GM21619 (cell line): ENCODE results near the gene GREB1.
A peak's percentile ranks its signal among the peaks of the same experiment; 100 is the strongest.

Experiments
- ATAC-seq: cut with Tn5 transposase; IDR thresholded peaks from one replicate; pipeline ENCODE4 v1.9.1; 2021; ENCODE audit not compliant: unreplicated experiment

Gene GREB1

DNA sequence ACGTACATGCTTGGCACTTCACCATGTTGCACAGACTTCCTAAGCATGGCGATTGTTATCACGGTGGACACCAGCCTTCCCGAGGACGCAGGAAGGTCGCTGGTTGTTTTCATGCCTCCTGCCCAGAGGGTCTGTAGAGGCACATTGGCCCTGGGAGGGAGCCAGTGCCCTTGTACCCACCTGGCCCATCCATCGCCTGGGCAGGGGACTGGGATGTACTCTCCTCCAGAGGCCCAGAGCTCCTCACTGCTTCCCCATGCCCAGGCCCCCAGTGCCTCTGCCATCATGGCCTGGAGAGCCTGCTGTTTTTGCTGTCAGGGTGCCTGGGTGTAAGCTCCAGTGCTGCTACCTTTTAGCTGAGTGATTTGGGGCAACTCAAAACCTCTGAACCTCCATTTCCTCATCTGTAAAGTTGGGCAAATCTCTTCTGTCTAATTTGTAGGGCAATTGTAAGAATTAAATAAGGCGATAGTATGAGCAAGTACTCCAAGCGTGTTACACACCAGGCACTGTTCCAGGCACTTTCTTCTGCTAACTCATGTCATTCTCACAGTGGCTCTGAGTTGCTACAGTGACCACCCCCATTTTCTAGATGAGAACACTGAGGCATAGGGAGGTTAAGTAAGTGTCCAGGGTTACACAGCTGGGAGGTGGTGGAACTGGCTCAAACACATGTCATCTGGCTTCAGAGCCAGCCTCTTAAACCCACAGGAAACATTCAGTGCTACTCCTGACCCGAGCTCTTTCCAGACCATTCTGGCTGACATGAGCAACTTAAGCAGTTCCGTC, 45.3 kb downstream of the GREB1 start:
- no peak for ATAC-seq

DNA sequence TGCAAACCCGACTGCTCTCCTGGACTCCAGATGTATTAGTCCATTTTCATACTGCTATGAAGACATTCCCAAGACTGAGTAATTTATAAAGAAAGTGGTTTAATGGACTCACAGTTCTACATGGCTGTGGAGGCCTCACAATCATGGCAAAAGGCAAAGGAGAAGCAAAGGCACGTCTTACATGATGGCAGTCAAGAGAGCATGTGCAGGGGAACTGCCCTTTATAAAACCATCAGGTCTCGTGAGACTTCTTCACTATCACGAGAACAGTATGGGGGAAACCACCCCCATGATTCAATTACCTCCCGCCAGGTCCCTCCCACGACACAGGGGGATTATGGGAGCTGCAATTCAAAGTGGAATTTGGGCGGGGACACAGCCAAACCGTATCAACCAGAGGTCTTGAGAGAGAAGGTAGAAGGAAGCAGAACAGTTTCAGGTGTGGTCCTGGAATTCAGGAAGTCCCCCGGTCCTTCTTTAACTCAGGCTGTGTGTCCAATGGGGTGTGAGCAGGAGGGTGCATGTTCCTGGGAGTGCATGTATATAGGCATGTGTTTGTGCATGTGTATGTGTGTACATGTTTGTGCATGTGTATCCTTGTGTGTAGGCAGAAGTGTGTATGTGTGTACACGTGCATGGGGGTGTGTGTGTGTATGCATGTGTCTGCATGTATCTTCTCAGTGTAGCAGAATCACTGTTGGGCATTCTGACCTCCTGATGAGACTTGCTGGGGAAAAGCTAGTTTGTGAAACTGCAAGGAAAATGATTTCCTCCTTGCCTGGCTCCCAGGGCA, 46.2 kb downstream of the GREB1 start:
- no peak for ATAC-seq

DNA sequence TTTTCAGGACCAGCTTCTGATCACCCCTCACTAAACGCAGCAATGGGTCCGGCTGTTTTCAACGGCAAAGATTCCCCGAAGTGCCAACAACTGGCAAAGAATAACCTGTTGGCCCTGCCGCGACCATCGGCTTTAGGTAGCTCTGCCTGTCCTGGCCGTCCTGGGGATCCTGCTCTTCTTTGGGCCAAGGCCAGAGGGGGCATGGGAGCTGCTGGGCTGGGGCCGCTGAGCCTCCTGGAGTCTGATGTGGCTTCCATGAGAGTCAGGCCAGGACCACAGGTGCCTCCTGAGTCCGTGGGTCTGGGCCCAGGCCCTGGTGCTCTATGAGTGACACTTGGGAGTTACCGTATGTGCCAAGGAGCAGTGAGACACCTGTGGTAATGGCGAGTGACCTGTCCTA, 46.9 kb downstream of the GREB1 start:
- ATAC-seq: no peak

- ATAC-seq: no peak
Measured at GRCh38 chr2:11581124-11581796, 47.4 kb downstream of the GREB1 start.

- no peak for ATAC-seq
Measured at GRCh38 chr2:11581797-11582611, 48.2 kb downstream of the GREB1 start.

GRCh38 chr2:11582612-11582861, 48.7 kb downstream of the GREB1 start:
- ATAC-seq: no peak

- no peak for ATAC-seq
Measured at GRCh38 chr2:11582862-11583752, 49.3 kb downstream of the GREB1 start.

- ATAC-seq: peak; percentile 85
Measured at GRCh38 chr2:11583840-11584524, 50.1 kb downstream of the GREB1 start.

- no peak for ATAC-seq
Measured at GRCh38 chr2:11584525-11585056, 50.7 kb downstream of the GREB1 start.

- no peak for ATAC-seq
Measured at GRCh38 chr2:11585071-11585470, 51.2 kb downstream of the GREB1 start.

- ATAC-seq: no peak
Measured at GRCh38 chr2:11588228-11589110, 54.6 kb downstream of the GREB1 start.

GRCh38 chr2:11589316-11589940, 55.6 kb downstream of the GREB1 start:
- ATAC-seq: no peak

DNA sequence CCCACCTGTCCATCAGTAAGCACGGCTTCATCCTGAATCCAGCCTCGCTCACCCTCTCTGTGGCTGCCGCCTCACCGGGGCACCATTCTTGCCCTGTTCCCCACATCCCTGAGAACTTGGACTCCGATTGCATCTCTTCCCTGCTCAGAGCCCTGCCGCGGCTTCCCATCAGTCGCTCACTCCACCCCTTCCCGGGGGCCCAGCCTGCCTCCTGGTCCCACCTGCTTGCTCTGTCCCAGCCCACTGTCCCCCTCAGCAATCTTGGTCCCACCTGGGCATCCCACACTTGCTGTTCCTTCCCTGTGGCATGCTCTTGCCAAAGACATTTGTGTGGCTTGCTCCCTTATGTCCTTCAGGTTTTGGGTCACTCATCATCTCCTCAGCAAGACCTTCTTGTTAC, 56.3 kb downstream of the GREB1 start:
- no peak for ATAC-seq

DNA sequence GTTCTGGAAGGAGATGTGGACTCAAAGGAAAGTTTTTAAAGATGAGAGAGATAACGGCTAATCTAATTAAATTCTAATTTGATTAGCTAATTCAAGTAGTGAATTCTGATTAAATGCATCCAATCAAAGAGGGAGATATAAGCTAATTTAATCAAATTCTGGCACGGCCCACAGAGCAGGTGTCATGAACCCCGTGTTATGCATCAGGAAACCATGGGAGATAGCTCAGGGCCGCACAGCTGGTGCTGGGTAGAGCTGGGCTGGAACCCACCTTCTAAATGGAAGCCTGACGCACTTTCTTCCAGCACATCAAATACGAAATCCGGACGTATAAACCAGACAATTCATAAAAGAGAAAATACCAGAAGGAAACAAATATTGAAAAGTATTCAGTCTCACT, 57.2 kb downstream of the GREB1 start:
- ATAC-seq: no peak

- no peak for ATAC-seq
Measured at GRCh38 chr2:11592671-11593574, 59.1 kb downstream of the GREB1 start.

DNA sequence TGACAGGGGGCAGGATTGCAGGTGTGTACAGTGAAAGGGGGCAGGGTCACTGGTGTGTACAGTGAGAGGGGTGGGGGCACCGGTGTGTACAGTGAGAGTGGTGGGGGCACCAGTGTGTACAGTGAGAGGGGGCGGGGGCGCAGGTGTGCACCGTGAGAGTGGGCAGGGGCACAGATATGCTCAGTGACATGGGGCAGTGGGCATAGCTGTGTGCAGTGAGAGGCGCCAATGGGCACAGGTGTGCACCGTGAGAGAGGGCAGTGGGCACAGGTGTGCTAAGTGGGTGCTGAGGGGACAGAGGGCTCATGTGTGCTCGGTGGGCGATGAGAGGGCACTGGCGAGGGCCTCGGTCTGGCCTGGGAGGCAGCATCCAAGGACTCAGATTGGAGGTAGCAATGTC, 63.0 kb downstream of the GREB1 start:
- no peak for ATAC-seq
